HepG2 (cell line): Measurements from ENCODE around the gene SERINC2. TPM values are rescaled to one million over a fixed set of nuclear protein-coding genes. Genes with fewer than 3 reads are reported as not detected.

Experiments used
- CTCF ChIP-seq: sonication (generic); formaldehyde crosslinking; IDR thresholded peaks from 2 replicates; pipeline ENCODE4 v1.5.0; 2020; ENCODE audit warnings: mild to moderate bottlenecking, missing genetic modification reagents, moderate library complexity
- DPF2 ChIP-seq: sonication (generic); formaldehyde crosslinking; IDR thresholded peaks from 2 replicates; pipeline ENCODE4 v1.4.0; 2020; ENCODE audit warnings: mild to moderate bottlenecking, low read depth, missing genetic modification reagents, borderline replicate concordance
- ELF3 ChIP-seq: IDR thresholded peaks from 2 replicates; pipeline ENCODE4 v1.6.1; 2016; ENCODE audit warnings: missing genetic modification reagents, missing compliant biosample characterization
- ETS1 ChIP-seq: sonication (generic); formaldehyde crosslinking; IDR thresholded peaks from 2 replicates; pipeline ENCODE4 v1.4.0; 2020; ENCODE audit warnings: missing genetic modification reagents
- HNRNPUL1 ChIP-seq: fragments of 200-400 bp; formaldehyde crosslinking; IDR thresholded peaks from 2 replicates; pipeline ENCODE4 v1.6.1; 2017; ENCODE audit warnings: low read depth, mild to moderate bottlenecking, low read length, moderate library complexity
- MED1 ChIP-seq: sonication (generic); formaldehyde crosslinking; IDR thresholded peaks from 2 replicates; pipeline ENCODE4 v1.4.0; 2020; ENCODE audit warnings: missing genetic modification reagents
- MLX ChIP-seq: IDR thresholded peaks from 2 replicates; pipeline ENCODE4 v1.6.1; 2016
- PBX2 ChIP-seq: IDR thresholded peaks from 2 replicates; pipeline ENCODE4 v1.6.1; 2016; ENCODE audit warnings: control low read depth
- SALL1 ChIP-seq: sonication (generic); formaldehyde crosslinking; IDR thresholded peaks from 2 replicates; pipeline ENCODE4 v1.8.0; 2022; ENCODE audit warnings: mild to moderate bottlenecking, missing genetic modification reagents
- SRY ChIP-seq: sonication (generic); formaldehyde crosslinking; IDR thresholded peaks from 2 replicates; pipeline ENCODE4 v1.8.0; 2022; ENCODE audit warnings: mild to moderate bottlenecking, missing genetic modification reagents
- SYNCRIP ChIP-seq: fragments of 200-400 bp; formaldehyde crosslinking; IDR thresholded peaks from 2 replicates; pipeline ENCODE4 v1.6.1; 2018; ENCODE audit warnings: mild to moderate bottlenecking, low read depth, low read length; ENCODE audit not compliant: insufficient read depth
- THAP9 ChIP-seq: sonication (generic); formaldehyde crosslinking; IDR thresholded peaks from 2 replicates; pipeline ENCODE4; 2020; ENCODE audit warnings: missing genetic modification reagents, mild to moderate bottlenecking, borderline replicate concordance
- TRAFD1 ChIP-seq: sonication (generic); formaldehyde crosslinking; IDR thresholded peaks from 2 replicates; pipeline ENCODE4 v1.5.1; 2020; ENCODE audit warnings: missing genetic modification reagents, mild to moderate bottlenecking, borderline replicate concordance
- ZBTB38 ChIP-seq: sonication (generic); formaldehyde crosslinking; IDR thresholded peaks from 2 replicates; pipeline ENCODE4 v1.5.1; 2020; ENCODE audit warnings: mild to moderate bottlenecking, missing genetic modification reagents
- ZFP37 ChIP-seq: sonication (generic); formaldehyde crosslinking; IDR thresholded peaks from 2 replicates; pipeline ENCODE4 v1.4.0; 2020; ENCODE audit warnings: missing genetic modification reagents, borderline replicate concordance
- ZNF101 ChIP-seq: sonication (generic); formaldehyde crosslinking; IDR thresholded peaks from 2 replicates; pipeline ENCODE4 v1.4.0; 2020; ENCODE audit warnings: mild to moderate bottlenecking, low read depth, missing genetic modification reagents, borderline replicate concordance
- ZNF160 ChIP-seq: sonication (generic); formaldehyde crosslinking; IDR thresholded peaks from 2 replicates; pipeline ENCODE4 v1.8.0; 2022; ENCODE audit warnings: mild to moderate bottlenecking, inconsistent platforms, missing genetic modification reagents
- ZNF558 ChIP-seq: sonication (generic); formaldehyde crosslinking; IDR thresholded peaks from 2 replicates; pipeline ENCODE4 v1.9.0; 2022; ENCODE audit warnings: mild to moderate bottlenecking, missing genetic modification reagents, borderline replicate concordance
- ZNF776 ChIP-seq: sonication (generic); formaldehyde crosslinking; IDR thresholded peaks from 2 replicates; pipeline ENCODE4 v1.4.0; 2020; ENCODE audit warnings: mild to moderate bottlenecking, missing genetic modification reagents
- ZSCAN31 ChIP-seq: sonication (generic); formaldehyde crosslinking; IDR thresholded peaks from 2 replicates; pipeline ENCODE4 v1.5.0; 2020; ENCODE audit warnings: low read depth, mild to moderate bottlenecking, missing genetic modification reagents
- polyA plus RNA-seq, 8 experiments: library from polyadenylated mRNA; depleted of rRNA in 3 of 8; stranded (reverse) in 7 of 8; unstranded in 1 of 8; fragments of >200 nt; fragmentation: Illumina TruSeq in 4 of 8; extraction: Trizol in 4 of 8; gene quantifications; 2 replicates each; pipeline versions ENCODE4 v1.2.1 to v1.2.3, GENCODE V29; 2011 to 2016; ENCODE audit warnings: low read depth in 4 of 8, missing spikeins in 1 of 8, mixed read lengths in 1 of 8; ENCODE audit not compliant: insufficient read depth in 1 of 8
- total RNA-seq, 5 experiments: library from RNA; depleted of rRNA; stranded (reverse); fragments of >200 nt; fragmentation: Illumina TruSeq; extraction: Trizol; gene quantifications; 2 replicates each; pipeline ENCODE4 v1.2.3, GENCODE V29; 2016; ENCODE audit warnings: low read depth in 1 of 5

Gene SERINC2
- total and polyA plus RNA-seq, 2 of the 13 experiments (the other 11 are each of a cell fraction or from before 2014, with no cell fraction given): 4.8 to 126 TPM

- TF ChIP-seq ETS1 (no peak), MLX (CRISPR knock-in tag) (no peak), DPF2 (CRISPR knock-in tag) (no peak), THAP9 (CRISPR knock-in tag) (no peak), ELF3 (CRISPR knock-in tag) (0 out of 2 replicates have a peak, but pooled peaks have one; percentile 13), ZNF776 (CRISPR knock-in tag) (no peak; the same call in 1 of the 2 replicates), CTCF (peak; percentile 77), SALL1 (0 out of 2 replicates have a peak, but pooled peaks have one; percentile 14), TRAFD1 (CRISPR knock-in tag) (no peak), ZNF101 (CRISPR knock-in tag) (no peak), ZNF558 (CRISPR knock-in tag) (no peak), ZBTB38 (CRISPR knock-in tag) (0 out of 2 replicates have a peak, but pooled peaks have one; percentile 43), SRY (CRISPR knock-in tag) (no peak), ZFP37 (CRISPR knock-in tag) (no peak), ZNF160 (CRISPR knock-in tag) (no peak), ZSCAN31 (CRISPR knock-in tag) (no peak), HNRNPUL1 (no peak), PBX2 (CRISPR knock-in tag) (no peak), MED1 (CRISPR knock-in tag) (peak; percentile 21; the same call in 1 of the 2 replicates), SYNCRIP (no peak)
Observed at GRCh38 chr1:31421371-31422040, 8.5 kb downstream of the SERINC2 start (continued).
